Activated naive CD4-positive, alpha-beta T cell treated with anti-CD3 and anti-CD28 coated beads, Interleukin-2, amount 50 U/mL, for 16 hours (primary cell): Measurements from ENCODE around the gene JUN.

ENCODE experiments used
- DNase-seq: peaks from one replicate; pipeline ENCODE4 v3.0.0-alpha.2; 2020

Gene JUN

DNA sequence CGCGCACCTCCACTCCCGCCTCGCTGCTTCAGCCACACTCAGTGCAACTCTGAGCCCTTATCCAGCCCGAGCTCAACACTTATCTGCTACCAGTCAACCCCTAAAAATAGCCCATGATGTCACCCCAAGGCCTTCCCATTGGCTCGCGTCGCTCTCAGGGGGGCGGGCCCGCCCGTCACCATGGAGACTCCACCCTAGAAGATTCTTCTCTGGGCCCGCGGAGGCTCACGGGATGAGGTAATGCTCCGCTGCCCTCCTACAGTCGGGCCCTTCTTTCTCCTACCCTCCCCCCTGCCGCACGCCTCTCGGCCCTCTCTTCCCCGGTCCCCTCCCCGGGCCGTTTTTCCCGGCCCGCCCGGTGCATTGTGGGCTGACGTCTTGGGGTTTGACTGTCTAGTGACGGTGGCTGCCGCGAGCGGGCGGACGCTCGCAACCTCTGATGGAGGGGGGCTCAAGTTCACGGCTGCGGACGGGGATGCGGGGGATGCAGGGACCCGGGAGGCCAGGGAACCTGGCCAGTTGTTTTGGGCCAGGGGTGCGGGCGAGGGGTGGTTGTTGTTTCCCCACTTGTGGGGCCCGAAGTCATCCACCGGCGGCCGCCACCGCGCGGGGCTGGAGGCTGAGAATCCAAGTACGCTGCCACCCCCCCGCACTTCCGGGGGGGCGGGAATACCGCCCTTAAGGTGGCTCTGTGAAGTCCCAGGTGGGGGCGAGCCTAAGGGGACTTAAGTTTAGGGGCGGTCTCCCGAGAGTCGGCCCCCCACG lies at the start of gene JUN:
TSS of gene JUN (minus strand) at position 55 of the 765 bp plus-strand sequence. CDS start 977 bp downstream, outside the sequence.
- peak; percentile 99 for DNase-seq

DNA sequence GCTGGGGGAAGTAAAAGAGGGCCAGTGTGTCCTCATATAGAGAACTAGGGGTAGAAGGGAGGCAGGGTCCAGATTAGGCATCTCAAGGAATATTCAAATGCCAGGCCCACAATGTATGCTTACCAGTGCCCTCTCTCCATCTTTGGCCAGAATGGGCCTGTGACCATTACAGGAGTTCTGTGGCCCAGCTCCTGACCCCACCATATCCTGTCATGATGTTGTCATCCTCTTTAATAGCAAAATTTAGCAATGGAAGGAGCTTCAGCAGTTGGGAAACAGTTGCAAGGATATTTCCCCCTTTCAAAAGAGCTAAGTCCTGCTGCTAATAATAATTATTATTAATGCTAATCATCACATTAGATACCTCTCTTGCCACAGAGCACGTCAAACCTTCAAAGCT lies 49.3 kb upstream of the JUN start:
- no peak for DNase-seq

DNA sequence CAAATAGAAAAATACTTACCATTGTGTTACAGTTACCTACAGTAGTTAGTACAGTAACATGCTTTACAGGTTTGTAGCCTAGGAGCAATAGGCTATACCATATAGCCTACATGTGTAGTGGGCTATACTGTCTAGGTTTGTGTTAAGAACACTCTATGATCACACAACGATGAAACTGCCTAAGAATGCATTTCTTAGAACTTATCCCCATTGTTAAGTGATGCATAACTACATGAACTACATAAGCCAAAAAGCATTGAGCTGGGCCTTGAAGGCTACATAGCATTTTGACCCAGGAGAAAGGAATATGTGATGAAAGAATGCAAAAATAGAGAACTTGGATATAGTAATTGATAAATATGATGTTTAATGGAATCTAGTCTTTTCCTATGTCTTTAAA lies 46.4 kb upstream of the JUN start:
- DNase-seq: no peak

DNA sequence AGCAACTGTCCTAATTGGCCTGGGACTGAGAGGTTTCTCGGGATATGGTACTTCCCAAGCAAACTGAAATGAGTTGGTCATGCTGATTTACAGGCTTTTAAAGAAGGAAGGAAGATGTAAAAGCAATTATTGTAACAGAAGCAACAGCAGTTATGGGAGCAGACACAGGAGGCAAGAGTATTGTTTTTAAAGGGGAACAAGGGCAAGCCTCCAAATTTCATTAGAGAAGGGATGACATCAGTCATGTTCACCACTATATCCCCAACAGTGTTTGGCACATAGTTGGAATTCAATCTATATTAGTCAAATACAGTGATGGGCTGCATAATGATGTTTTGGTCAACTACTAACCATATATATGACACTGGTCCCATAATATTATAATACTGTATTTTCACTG lies 46.0 kb upstream of the JUN start:
- DNase-seq: no peak

DNA sequence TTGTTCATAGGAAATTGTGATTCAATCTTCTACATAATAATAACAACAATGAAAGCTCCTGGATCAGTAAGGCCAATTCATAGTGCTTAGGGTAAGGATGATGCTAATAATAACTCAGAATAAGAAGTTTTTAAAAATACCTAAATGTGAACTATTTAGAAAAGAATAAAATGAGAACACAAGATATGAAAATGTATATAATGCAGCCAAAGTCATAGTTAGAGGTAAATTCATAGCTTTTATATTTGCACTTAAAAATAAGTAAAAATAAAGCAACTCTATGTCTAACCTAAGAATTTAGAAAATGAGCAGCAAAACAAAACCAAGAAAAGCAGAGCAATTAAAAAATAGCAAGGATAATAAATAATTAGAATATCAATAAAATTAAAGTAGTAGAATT lies 43.5 kb upstream of the JUN start:
- no peak for DNase-seq

DNA sequence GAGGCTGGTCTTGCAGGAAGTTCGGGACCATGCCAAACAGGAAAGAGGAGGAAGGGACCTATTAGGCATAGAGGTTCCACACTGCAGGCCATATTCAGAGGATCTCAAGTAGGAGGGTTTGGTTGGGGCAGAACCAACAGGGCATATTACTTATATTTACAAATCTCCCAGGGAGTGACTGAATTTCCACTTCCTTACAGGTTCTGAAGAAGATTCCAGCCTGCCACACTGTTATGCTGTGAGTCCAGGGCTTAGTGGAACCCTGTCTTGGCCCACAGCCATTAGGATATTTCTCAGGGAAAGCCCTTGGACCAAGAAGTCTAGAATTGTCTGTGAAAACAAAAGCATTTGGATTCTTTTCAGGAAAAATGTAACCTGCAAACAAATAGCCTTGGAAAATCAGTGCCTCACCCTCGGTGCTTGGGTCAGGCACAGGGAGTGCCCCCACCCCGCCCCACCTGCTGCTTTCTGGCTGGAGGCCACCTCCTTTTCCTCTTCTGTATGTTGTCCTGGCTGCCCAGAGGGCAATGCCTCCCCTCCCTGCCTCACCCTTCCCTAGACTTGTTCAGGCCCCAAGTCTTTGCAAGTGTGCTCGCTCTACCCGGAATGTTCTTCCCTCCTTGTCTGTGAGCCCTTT lies 41.0 kb upstream of the JUN start:
- DNase-seq: no peak

DNA sequence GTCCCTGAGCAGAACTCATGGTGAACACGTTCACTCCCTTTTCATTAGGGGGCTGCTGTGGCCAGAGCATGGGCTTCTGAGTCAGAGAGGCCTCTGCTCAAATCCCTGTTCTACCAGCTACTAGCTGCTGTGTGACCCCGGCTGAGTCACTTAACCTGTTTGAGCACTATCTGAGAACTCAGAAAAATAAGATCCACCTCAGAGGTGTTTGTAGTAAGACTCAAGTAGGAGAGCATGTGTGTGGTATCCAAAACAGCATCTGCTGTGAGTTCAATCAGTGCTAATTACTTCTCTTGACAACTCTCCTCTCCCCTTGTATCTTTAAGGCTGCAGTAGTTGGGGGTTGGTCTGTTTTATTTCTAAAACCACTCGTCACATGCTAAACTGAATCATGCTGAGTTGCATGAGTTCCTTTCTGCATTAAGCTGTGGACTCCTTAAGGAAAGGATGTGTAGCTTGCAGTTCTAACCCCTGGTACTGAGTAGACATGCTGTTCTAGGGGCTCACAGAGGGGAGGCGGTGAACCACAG lies 39.7 kb upstream of the JUN start:
- DNase-seq: no peak

DNA sequence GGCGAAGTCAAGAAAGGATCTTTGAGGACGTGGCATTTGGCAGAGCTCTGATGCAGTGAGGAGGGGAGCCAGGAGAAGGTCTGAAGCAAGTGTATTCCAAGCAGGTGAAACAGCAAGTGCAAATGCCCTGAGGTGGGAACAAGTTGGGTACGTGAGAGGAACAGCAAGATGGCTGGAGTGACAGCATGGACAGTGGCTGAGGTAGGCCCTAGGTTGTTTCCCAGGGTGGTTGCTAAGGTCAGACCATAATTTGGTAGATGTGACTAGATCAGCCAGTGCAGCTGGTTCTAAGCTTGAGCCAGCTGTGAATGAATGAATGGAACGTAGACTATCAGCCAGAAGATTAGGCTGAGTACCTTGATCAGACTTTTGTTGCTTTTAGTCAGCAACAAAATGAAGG lies 37.5 kb upstream of the JUN start:
- DNase-seq: no peak

DNA sequence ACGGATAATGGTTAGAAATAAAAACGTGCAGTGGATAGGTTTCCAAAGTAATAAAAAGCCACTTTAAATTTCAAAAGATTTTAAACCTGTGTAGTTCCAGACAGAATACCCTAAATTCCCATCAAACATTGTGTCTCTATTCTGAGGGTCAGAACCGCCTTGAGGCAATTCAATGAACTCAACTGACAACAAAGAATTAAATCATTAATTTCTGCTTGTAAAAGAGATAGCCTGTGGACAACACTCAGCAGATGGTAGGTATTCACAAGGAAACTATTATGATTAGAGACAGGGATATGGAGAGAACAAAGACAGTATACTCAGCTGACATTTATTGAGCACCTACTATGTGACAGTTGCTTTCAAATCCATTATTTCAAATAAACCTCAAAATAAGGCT lies 35.1 kb upstream of the JUN start:
- no peak for DNase-seq

DNA sequence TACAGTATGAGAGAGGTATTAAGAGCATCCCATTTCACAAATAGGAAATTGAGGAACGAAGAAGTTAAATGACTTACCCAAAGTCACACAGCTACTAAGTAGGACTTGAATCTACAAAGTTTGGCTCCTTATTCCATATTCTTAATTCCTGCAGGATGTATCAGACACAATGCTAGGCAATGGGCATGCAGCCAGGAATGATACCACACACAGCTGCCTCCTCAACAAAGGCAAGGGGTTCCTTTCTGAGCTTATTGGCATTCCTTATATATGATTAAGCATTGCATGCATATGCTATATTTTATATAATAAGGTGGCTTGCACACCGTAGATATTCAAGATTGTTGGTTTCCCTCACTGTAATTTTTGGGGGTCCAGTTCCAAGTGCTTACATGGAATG lies 34.2 kb upstream of the JUN start:
- no peak for DNase-seq

DNA sequence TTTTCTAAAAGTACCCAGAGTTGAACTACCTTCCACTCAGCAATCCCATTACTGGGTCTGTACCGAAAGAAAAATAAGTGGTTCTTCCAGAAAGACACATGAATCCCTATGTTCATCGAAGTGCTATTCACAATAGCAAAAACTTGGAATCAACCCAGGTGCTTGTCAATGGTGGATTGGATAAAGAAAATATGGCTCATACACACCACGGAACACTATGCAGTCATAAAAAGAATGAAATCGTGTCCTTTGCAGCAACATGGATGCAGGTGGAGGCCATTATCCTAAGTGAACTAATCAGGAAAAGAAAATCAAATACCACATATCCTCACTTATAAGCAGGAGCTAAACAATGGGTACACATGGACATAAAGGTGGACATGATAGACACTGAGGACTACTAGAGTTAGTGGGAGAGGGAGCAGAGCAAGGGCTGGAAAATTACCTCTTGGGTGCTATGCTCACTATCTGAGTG lies 32.9 kb upstream of the JUN start:
- DNase-seq: no peak

DNA sequence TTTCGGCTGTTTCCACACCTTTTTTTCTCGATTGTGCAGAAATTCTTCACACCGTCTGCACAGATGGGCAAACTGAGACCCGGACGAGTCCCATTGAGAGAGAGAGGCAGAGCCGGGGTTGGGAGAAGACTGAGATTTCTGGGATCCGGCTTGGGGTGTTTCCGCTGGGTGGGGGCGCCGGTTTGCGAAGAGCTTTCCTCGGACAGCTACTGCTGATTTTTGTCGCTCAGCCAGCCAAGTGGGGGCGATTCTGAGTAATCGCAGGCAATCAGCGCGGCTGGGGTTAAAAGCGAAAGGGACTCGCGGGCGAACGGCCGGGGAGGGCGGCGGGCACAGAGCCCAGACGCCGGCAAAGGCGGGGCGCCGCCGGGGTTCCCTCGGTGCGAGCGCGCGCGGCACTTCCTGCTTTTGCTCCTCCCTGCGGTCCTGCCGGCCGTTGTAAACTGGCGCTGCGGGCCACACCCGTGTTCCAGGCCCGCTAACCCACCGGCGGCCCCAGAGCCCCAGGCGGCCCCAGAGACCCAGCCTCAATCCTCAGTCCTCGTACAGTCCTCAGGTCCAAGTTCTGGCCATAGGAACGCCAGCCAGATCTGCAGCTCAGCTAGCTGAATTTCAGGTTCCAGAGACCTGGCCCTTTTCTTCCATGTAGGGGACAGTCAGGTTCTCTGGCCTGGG lies 32.4 kb upstream of the JUN start:
- DNase-seq: peak; percentile 80

DNA sequence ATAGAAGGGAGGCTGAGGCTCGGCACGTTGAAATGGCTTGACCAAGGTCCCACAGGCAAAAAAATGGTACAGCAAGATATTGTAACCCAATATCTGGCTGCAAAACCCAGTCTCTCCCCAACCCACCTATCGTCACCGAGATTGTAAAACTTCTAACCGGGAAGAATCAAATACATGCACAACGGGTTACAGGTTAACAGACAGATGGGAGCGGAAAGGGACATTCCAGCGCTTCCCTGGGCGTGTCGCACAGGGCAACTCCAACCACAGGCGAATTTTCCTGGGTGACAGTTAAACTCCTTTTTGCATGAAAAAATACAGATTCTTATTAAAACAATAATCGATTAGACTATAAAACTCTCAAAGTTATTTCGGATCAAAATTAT lies 31.8 kb upstream of the JUN start:
- no peak for DNase-seq

DNA sequence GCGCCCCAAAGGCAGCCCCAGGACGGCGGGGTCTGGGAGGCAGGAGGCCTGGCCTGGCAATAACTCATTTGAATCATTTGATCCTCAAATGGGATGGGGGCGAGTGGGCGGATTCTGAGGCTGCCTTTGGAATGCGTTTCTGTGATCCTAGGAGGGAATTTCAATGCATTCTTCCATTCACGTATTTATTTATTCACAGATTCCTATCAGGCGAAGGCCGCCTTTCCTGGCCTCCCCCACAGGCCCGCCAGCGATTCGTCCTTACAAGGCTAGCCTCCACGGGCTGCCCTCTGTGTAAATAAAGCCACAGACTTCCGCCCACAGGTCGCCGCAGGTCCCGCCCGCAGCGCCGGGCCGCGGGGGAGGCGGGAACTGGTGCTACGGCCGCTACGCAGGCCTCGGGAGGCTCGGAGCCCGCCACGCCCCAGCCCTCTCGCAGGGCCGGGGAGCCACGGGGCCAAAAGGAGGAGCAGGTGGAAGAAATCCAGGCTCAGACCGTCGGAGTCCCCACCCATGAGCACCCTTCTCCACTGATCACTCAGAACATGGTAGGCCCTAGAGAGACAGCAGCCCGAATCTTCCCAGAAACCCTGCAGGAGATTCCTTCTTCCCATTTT lies 31.3 kb upstream of the JUN start:
- DNase-seq: peak; percentile 39

DNA sequence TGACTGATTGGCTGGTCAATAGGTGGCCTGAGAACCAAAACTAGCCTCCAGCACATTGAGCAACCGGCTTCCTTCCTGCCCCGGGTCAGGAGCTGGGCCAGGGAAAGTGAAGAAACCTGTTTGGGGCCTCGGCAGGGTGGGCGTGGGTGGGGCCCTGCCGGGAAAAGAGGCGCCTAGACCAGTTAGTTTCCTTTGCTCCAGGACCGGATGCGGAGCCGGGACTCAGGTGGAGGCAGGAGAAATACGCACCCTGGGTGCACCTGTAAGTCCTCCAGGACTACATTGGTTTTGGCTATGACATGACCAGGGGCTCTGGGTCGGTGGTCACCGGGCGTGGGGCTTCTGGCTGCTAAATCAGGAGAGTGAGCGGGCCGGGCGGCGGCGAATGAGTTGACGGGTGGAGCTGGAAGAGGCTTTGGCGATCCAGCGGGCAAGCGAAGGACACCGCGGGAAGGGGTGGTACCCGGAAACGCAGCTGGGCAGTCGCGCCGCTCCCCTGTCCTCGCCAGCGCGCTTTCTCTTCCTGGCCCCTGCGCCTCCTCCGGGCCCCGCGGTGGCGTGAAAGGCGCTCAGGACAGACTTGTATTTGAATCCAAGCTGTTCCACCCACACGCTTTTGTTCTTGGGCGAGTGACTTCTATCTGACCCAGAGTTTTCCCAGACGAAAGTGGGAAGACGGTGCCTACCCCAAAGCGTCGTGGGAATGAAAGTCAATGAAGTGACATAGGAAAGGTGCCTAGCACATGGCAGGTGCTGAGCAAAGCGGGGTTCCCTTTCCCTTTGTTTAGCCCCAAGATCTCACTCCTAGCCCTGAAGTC lies 30.6 kb upstream of the JUN start:
- DNase-seq: peak; percentile 11

DNA sequence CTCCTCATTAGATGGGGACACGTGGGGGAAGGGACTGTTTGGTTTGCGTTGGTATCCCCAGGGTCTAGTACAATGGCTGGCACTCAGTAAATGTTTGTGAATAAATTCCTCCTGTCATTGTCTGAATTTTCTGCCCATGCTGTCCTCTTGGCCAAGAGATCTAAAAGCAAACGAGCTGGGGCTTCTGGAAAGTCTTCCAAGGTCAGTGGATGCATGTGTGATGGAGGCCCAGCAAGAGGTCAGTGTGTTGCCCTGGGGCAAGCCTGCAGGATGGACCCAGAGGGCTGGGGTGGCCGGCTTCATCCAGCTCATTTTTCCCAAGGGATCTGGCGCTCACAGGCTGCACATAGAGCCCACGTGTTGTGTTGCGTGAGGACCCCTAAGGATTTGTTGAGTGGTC lies 30.0 kb upstream of the JUN start:
- DNase-seq: no peak

DNA sequence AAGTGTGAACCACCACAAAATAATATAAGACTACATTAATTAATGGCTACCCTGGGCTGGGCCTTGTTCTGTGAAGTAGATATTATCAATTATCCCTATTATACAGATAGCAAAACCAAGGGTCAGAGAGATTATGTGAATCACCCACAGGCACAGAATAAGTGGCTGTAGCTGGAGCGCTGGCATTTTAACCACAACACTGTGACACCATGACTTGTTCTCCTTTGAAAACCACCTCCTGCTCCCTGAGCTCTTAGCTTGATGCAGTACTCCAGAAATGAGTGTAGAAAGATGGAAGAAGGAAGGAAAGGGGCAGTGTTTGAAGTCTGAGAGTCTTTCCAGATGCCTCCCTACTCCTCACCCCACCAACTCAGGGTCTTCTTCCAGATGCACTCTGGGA lies 29.5 kb upstream of the JUN start:
- DNase-seq: no peak

DNA sequence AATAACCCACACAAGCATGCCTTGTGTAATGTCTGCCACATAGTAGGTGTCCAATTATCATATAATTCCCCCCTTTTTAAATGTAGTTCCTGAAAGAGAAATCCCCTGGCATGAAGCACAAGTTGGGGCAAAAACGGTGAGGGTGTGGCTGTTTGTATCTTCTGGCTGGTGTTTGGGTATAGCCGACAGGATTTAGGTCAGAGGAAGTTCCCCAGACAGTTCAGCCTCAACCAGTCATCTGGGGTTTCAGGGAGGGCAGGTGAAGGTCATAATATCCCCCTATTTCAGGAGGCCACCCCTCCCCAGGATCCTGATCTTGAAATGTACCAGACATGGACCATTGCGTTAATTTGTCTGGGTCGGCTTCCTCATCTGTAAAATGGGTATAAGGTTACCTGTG lies 29.1 kb upstream of the JUN start:
- no peak for DNase-seq

DNA sequence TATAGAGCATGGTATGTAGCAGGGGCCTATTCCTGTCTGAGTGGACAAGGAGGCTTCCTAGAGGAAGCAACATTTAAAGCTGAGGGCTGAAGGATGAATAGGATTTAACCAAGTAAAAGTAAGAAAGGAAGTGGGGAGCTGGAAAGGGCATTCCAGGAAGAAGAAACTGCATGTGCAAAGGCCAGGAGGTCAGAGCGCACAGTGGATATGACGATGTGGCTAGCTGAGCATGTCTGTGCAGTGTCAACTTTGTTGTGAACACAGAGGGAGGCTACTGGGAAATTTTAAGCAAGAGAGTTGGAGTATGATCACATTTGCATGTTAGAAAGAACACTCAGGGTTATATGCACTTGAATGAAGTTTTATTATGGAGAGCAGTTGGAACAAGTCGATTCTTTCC lies 28.6 kb upstream of the JUN start:
- no peak for DNase-seq

DNA sequence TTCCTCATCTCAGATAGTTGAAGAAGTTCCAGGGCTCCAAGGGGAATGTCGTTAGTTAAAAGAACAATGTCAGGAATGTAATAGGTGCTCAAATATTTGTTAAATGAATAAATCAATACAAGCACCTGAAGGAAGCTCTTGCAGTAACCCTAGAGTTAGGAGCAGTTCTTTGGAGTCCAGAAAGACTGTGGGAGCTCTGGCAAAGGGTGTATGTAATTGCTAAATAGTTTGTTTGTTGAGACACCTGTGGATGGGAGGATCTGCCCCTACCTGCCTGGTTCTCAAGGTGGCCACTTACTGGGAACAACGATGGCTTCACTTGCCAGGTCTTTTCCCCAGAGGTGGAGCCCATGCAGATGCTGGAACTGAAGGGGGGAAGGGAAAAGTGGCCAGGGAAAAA lies 27.5 kb upstream of the JUN start:
- no peak for DNase-seq

DNA sequence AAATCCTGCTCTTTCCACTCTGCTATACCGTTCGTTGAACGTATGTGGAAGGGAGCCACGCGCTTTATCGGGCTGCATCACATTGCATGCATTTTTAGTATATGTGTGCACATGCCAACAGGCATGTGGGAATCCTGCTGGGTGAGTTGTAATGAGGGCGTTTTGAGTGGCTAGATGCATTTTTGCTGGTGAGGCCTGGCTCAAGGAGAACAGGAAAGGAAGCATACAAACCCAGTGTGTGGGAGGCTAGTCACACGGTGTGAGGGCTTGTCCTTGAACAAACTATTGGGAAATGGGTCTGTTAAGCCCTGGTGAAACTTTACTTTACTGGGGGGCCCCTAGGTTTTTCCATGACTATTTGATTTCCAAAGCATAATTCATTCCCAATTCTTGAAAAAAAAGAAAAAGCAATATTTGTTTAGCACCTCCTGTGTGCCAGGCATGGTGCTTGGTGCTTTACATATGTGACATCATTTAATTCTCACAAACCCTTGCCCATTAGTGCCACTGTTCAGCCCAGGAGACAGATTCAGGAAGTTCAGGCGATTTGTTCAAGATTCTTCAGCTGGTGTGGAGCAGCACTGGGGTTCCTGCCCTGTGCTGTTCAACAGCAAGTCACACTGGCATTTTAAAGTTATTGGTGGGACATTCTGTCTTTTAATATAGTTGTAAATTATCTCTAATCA lies 25.6 kb upstream of the JUN start:
- DNase-seq: no peak

DNA sequence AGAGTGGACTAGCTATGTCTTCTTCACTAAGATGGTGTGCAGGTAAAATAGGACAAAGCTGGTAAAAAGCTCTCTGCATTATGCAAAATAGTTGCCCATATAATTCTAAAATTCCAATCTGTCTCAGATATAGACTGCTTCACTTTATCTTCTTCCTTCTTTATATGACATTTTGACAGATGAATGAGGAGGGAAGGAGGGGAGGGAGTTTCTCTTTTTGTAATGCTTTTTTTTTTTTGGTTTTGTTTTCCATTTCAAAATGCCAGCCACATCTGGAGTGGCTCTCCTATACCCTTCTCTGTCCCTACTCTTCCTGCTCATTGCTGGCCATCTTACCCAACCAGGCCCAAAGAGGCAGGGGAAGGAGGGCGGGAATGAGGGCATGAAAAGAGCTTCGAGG lies 24.2 kb upstream of the JUN start:
- no peak for DNase-seq
